ENCODE results near the gene EI24. TPM values are rescaled to one million over a fixed set of nuclear protein-coding genes. Genes with fewer than 3 reads are reported as not detected.

EI24 gene
- total and polyA plus RNA-seq, 2 donors (not counting 1 experiment from before 2014, with no cell fraction given) = 94.6 to 180 TPM

DNA sequence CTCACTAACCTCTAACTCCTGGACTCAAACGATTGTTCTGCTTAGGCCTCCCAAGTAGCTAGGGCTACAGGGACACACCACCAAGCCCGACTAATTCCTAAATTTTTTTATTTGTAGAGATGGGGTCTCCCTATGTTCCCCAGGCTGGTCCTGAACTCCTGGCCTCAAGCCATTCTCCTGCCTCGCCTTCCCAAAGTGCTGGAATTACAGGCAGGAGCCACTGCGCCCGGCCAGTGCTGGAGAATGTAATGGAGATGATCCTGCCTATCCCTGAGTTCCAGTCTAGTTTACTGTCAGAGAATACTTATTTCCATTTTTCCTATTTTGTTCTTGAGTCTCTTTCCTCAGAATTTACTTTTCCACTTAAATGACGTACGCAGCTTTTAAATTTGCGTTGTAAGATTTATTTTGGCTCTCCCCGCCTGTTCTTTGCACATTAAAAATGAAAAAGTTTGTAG is 55.5 kb downstream of the EI24 start, which contains the start of gene CHEK1:
CHEK1 (plus strand) TSS at position 408 of the 458 bp plus-strand sequence. CDS start 1,606 bp downstream, outside the sequence.
- H3K36me3 ChIP-seq (ENCODE audit: control insufficient read depth, insufficient read depth, low read length) = no peaks in the 10 kb centered on the region
- DNase-seq (ENCODE audit: low read depth in 2 of 2) = no peak
- no peaks in the 10 kb centered on the region for H3K27me3 ChIP-seq (ENCODE audit: control insufficient read depth, insufficient read depth, low read length)
- H4K20me1 ChIP-seq (ENCODE audit: control insufficient read depth, extremely low read depth, insufficient read depth, low read length) = no peaks in the 10 kb centered on the region
- H3K4me3 ChIP-seq (replicated peaks in 1 of 4; ENCODE audit: control extremely low read depth in 1 of 4, insufficient read depth in 1 of 4, low read depth in 3 of 4, low read length in 4 of 4) = peak within 1 kb of the TSS; percentile 60 to 90 (median 69)
- H3K27ac ChIP-seq (ENCODE audit: insufficient read depth, low read length) = peak within 1 kb of the TSS; percentile 93
- H3K79me2 ChIP-seq (ENCODE audit: control insufficient read depth, insufficient read depth, low read length) = peaks cover 11% of the 10 kb centered on the region
- TF ChIP-seq, protein P1, sequence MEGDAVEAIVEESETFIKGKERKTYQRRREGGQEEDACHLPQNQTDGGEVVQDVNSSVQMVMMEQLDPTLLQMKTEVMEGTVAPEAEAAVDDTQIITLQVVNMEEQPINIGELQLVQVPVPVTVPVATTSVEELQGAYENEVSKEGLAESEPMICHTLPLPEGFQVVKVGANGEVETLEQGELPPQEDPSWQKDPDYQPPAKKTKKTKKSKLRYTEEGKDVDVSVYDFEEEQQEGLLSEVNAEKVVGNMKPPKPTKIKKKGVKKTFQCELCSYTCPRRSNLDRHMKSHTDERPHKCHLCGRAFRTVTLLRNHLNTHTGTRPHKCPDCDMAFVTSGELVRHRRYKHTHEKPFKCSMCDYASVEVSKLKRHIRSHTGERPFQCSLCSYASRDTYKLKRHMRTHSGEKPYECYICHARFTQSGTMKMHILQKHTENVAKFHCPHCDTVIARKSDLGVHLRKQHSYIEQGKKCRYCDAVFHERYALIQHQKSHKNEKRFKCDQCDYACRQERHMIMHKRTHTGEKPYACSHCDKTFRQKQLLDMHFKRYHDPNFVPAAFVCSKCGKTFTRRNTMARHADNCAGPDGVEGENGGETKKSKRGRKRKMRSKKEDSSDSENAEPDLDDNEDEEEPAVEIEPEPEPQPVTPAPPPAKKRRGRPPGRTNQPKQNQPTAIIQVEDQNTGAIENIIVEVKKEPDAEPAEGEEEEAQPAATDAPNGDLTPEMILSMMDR (conservative IDR thresholded peaks at IDR 0.05 in 1 of 2, IDR thresholded peaks at IDR 0.05 in 1 of 2; ENCODE audit: low read depth in 1 of 2, low read length in 2 of 2) = no peak
- TF ChIP-seq EZH2 (IDR thresholded peaks at IDR 0.05; ENCODE audit: low read length, missing control alignments) = no peak
- no peaks in the 10 kb centered on the region for H3K9me3 ChIP-seq (ENCODE audit: control insufficient read depth, insufficient read depth, low read depth, low read length)
- peaks cover 4% of the 10 kb centered on the region for H3K4me1 ChIP-seq (ENCODE audit: control insufficient read depth, extremely low read depth, insufficient read depth, low read length)
- peak within 1 kb of the TSS; percentile 89 for H3K9ac ChIP-seq (ENCODE audit: insufficient read depth, low read length)
- peak within 1 kb of the TSS; percentile 82 for H2AFZ ChIP-seq (ENCODE audit: low read length)
- peak within 1 kb of the TSS; percentile 77 for H3K4me2 ChIP-seq (ENCODE audit: extremely low read depth, insufficient read depth, low read length)

DNA sequence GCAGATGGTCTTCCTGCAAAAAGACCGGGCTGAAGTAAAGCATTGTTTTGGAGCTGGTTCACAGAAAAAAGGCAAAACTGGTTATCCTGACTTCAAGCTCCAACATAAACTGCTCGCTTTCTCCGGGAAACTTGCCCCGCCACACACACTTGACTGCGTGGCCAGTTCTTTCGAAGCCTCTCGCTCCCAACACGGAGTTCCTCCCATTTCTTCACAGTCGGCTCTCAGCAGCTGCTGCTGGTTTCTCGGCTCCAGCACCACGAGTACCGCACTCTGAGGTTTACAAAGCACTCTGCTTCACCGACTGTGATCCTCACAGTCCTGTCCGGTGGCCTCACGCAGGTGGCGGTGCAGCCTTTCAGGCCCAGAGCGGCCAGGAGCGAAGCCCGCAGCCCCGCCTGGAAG is 56.0 kb downstream of the EI24 start:
- peak overlapping the region; percentile 77 for H3K4me2 ChIP-seq (ENCODE audit: extremely low read depth, insufficient read depth, low read length)
- H2AFZ ChIP-seq (ENCODE audit: low read length) = peak overlapping the region; percentile 82
- no peaks in the 10 kb centered on the region for H4K20me1 ChIP-seq (ENCODE audit: control insufficient read depth, extremely low read depth, insufficient read depth, low read length)
- H3K9ac ChIP-seq (ENCODE audit: insufficient read depth, low read length) = peak overlapping the region; percentile 89
- H3K27me3 ChIP-seq (ENCODE audit: control insufficient read depth, insufficient read depth, low read length) = no peaks in the 10 kb centered on the region
- H3K9me3 ChIP-seq (ENCODE audit: control insufficient read depth, insufficient read depth, low read depth, low read length) = no peaks in the 10 kb centered on the region
- H3K79me2 ChIP-seq (ENCODE audit: control insufficient read depth, insufficient read depth, low read length) = peaks cover 11% of the 10 kb centered on the region
- H3K4me3 ChIP-seq (replicated peaks in 1 of 4; ENCODE audit: control extremely low read depth in 1 of 4, insufficient read depth in 1 of 4, low read depth in 3 of 4, low read length in 4 of 4) = peak overlapping the region; percentile 60 to 90 (median 69)
- no peak for TF ChIP-seq EZH2 (IDR thresholded peaks at IDR 0.05; ENCODE audit: low read length, missing control alignments)
- TF ChIP-seq, protein P1 (conservative IDR thresholded peaks at IDR 0.05 in 1 of 2, IDR thresholded peaks at IDR 0.05 in 1 of 2; ENCODE audit: low read depth in 1 of 2, low read length in 2 of 2) = no peak
- H3K36me3 ChIP-seq (ENCODE audit: control insufficient read depth, insufficient read depth, low read length) = no peaks in the 10 kb centered on the region
- no peak for DNase-seq (ENCODE audit: low read depth in 2 of 2)
- peak overlapping the region; percentile 93 for H3K27ac ChIP-seq (ENCODE audit: insufficient read depth, low read length)
- peaks cover 4% of the 10 kb centered on the region for H3K4me1 ChIP-seq (ENCODE audit: control insufficient read depth, extremely low read depth, insufficient read depth, low read length)

DNA sequence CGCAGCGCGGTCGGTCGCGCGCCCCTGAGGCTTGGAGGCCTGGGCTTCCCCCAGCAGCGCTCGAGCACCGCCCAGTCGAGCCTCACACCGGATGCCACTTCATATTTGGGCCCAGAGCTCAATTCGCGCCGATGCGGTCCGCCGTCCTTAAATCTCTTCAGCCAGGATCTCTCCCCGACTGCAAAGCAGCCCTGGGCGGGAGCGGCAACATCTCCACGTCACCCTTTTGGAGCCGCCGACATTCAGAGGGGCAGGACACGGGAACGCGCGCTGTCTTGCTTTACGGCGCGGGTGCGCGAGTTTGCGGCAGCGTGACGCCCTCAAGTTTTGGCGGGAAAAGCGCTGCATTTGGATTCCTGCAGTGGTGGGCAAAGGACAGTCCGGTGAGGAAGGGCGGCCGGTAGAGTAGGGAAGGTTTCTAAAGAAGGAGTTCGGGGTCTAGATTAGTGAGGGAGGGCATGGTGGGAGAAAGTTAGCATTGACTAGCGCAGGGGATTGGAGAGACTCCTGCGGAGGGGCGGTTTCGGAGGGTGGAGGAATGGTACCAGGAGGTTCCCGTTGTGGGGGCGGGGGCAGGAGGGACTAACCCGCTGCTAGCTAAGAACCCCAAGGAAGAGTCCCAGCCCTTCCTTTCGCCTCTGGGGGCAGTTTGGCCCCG is 56.5 kb downstream of the EI24 start:
- DNase-seq (ENCODE audit: low read depth in 2 of 2) = peak; percentile 85 to 91
- TF ChIP-seq, protein P1 (conservative IDR thresholded peaks at IDR 0.05 in 1 of 2, IDR thresholded peaks at IDR 0.05 in 1 of 2; ENCODE audit: low read depth in 1 of 2, low read length in 2 of 2) = no peak
- no peak for TF ChIP-seq EZH2 (IDR thresholded peaks at IDR 0.05; ENCODE audit: low read length, missing control alignments)
- Histone ChIP-seq H3K4me1 (ENCODE audit: control insufficient read depth, extremely low read depth, insufficient read depth, low read length) (peaks cover 4% of the 10 kb centered on the region), H3K79me2 (ENCODE audit: control insufficient read depth, insufficient read depth, low read length) (peaks cover 11% of the 10 kb centered on the region), H3K27ac (ENCODE audit: insufficient read depth, low read length) (peak overlapping the region; percentile 93), H4K20me1 (ENCODE audit: control insufficient read depth, extremely low read depth, insufficient read depth, low read length) (no peaks in the 10 kb centered on the region), H3K9ac (ENCODE audit: insufficient read depth, low read length) (peak overlapping the region; percentile 89), H3K27me3 (ENCODE audit: control insufficient read depth, insufficient read depth, low read length) (no peaks in the 10 kb centered on the region), H3K36me3 (ENCODE audit: control insufficient read depth, insufficient read depth, low read length) (no peaks in the 10 kb centered on the region), H3K4me2 (ENCODE audit: extremely low read depth, insufficient read depth, low read length) (peak overlapping the region; percentile 77), H3K9me3 (ENCODE audit: control insufficient read depth, insufficient read depth, low read depth, low read length) (no peaks in the 10 kb centered on the region), H2AFZ (ENCODE audit: low read length) (peak overlapping the region; percentile 82), H3K4me3 (replicated peaks in 1 of 4; ENCODE audit: control extremely low read depth in 1 of 4, insufficient read depth in 1 of 4, low read depth in 3 of 4, low read length in 4 of 4) (peak overlapping the region; percentile 60 to 90 (median 69))
